ENCODE measurements around the gene TMEM119.

DNA sequence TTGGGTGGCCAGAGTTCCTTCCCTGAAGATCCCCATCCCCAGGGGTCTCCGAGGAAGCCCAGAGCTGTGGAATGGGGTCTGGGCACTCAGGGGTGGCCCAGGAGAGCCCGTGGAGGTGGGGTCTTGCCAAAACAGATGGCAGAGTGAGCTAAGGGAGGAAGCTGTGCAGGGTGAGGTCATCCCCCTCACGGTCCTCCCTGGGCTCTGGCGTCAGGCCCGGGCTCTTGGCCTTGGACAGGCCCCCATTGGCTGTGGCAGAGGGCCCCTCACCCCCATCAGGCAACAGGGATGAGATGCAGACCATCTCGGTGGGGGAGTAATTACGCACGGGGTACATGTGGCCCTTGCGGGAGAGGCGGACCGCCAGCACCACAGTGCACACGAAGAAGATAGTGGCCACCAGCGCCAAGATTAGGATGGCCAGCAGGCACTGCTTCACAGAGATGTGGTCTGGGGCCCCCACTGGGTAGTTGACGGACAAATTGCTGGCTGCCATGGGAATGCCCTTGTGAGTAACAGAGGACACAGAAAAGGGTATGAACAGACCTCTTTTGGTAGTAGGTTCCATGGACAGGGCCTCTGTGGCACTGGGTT is 25.1 kb upstream of the TMEM119 start:
- TF ChIP-seq, protein P1, sequence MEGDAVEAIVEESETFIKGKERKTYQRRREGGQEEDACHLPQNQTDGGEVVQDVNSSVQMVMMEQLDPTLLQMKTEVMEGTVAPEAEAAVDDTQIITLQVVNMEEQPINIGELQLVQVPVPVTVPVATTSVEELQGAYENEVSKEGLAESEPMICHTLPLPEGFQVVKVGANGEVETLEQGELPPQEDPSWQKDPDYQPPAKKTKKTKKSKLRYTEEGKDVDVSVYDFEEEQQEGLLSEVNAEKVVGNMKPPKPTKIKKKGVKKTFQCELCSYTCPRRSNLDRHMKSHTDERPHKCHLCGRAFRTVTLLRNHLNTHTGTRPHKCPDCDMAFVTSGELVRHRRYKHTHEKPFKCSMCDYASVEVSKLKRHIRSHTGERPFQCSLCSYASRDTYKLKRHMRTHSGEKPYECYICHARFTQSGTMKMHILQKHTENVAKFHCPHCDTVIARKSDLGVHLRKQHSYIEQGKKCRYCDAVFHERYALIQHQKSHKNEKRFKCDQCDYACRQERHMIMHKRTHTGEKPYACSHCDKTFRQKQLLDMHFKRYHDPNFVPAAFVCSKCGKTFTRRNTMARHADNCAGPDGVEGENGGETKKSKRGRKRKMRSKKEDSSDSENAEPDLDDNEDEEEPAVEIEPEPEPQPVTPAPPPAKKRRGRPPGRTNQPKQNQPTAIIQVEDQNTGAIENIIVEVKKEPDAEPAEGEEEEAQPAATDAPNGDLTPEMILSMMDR (conservative IDR thresholded peaks at IDR 0.05): no peak
- TF ChIP-seq ZFX (IDR thresholded peaks at IDR 0.05): no peak
